ENCODE measurements around the gene RHCG.

Gene RHCG

GRCh38 chr15:89502867-89503595 is 6.6 kb upstream of the RHCG start:
- no peak for DNase-seq (ENCODE audit: low spot score)

- no peak for DNase-seq (ENCODE audit: low spot score)
These were observed 5.3 kb upstream of the RHCG start for GRCh38 chr15:89501646-89502045.

GRCh38 chr15:89500397-89501270 is 4.3 kb upstream of the RHCG start:
- DNase-seq (ENCODE audit: low spot score): no peak

GRCh38 chr15:89499156-89499555 is 2.8 kb upstream of the RHCG start:
- DNase-seq (ENCODE audit: low spot score): no peak

GRCh38 chr15:89498574-89498906 is 2.2 kb upstream of the RHCG start:
- no peak for DNase-seq (ENCODE audit: low spot score)

GRCh38 chr15:89497231-89497630 is 848 bp upstream of the RHCG start:
- no peak for DNase-seq (ENCODE audit: low spot score)

- no peak for DNase-seq (ENCODE audit: low spot score)
These were observed 691 bp downstream of the RHCG start for GRCh38 chr15:89495638-89496145.

- DNase-seq (ENCODE audit: low spot score): peak; percentile 16
These were observed 1.3 kb downstream of the RHCG start for GRCh38 chr15:89494941-89495637.

GRCh38 chr15:89494031-89494430 is 2.4 kb downstream of the RHCG start:
- no peak for DNase-seq (ENCODE audit: low spot score)

- no peak for DNase-seq (ENCODE audit: low spot score)
These were observed 3.3 kb downstream of the RHCG start for GRCh38 chr15:89492934-89493631.

- no peak for DNase-seq (ENCODE audit: low spot score)
These were observed 4.2 kb downstream of the RHCG start for GRCh38 chr15:89492111-89492641.

- no peak for DNase-seq (ENCODE audit: low spot score)
These were observed 5.5 kb downstream of the RHCG start for GRCh38 chr15:89490814-89491315.

- no peak for DNase-seq (ENCODE audit: low spot score)
These were observed 6.1 kb downstream of the RHCG start for GRCh38 chr15:89490081-89490813.

- no peak for DNase-seq (ENCODE audit: low spot score)
These were observed 7.0 kb downstream of the RHCG start for GRCh38 chr15:89489376-89489775.

- no peak for DNase-seq (ENCODE audit: low spot score)
These were observed 8.6 kb downstream of the RHCG start for GRCh38 chr15:89487791-89488190.

- no peak for DNase-seq (ENCODE audit: low spot score)
These were observed 9.7 kb downstream of the RHCG start for GRCh38 chr15:89486726-89487050.

- DNase-seq (ENCODE audit: low spot score): no peak
These were observed 13.3 kb downstream of the RHCG start for GRCh38 chr15:89483079-89483478.

- DNase-seq (ENCODE audit: low spot score): no peak
These were observed 14.2 kb downstream of the RHCG start for GRCh38 chr15:89482139-89482538.

- no peak for DNase-seq (ENCODE audit: low spot score)
These were observed 15.9 kb downstream of the RHCG start for GRCh38 chr15:89480505-89480904.

- no peak for DNase-seq (ENCODE audit: low spot score)
These were observed 17.2 kb downstream of the RHCG start for GRCh38 chr15:89479173-89479572.
